SK-N-SH treated with all-trans-retinoic acid at 6 μM for 48 hours (cell line): ENCODE measurements around the gene JAKMIP1.

ENCODE experiments used
- ATAC-seq: fragments of 200-7000 bp; cut with Tn5 transposase; 3 replicates; pipeline ENCODE4 v1.9.1; 2020; ENCODE audit warnings: mild to moderate bottlenecking, moderate library complexity
- ARNTL ChIP-seq: fragments of 450-650 bp; formaldehyde crosslinking; IDR thresholded peaks from 2 replicates; pipeline ENCODE4 v1.5.0; 2020; ENCODE audit warnings: low read depth, mild to moderate bottlenecking, moderate library complexity, borderline replicate concordance
- BACH2 ChIP-seq: fragments of 250-450 bp; sonication (Bioruptor Pico); IDR thresholded peaks from 2 replicates; pipeline ENCODE4 v1.9.0; 2021; ENCODE audit warnings: mild to moderate bottlenecking, borderline replicate concordance
- CSDC2 ChIP-seq: fragments of 250-450 bp; sonication (Bioruptor Pico); IDR thresholded peaks from 2 replicates; pipeline ENCODE4 v1.5.0; 2020; ENCODE audit warnings: mild to moderate bottlenecking, moderate library complexity
- ESRRG ChIP-seq: fragments of 250-450 bp; sonication (Bioruptor Pico); IDR thresholded peaks from 2 replicates; pipeline ENCODE4 v1.6.1; 2021; ENCODE audit warnings: mild to moderate bottlenecking
- GLIS3 ChIP-seq: fragments of 250-450 bp; sonication (Bioruptor Pico); IDR thresholded peaks from 2 replicates; pipeline ENCODE4 v1.5.0; 2020; ENCODE audit warnings: mild to moderate bottlenecking, moderate library complexity
- ISL1 ChIP-seq: fragments of 250-450 bp; sonication (Bioruptor Pico); IDR thresholded peaks from 2 replicates; pipeline ENCODE4 v2.1.2; 2022; ENCODE audit warnings: mild to moderate bottlenecking, moderate library complexity
- OSR1 ChIP-seq: fragments of 250-450 bp; sonication (Bioruptor Pico); IDR thresholded peaks from 2 replicates; pipeline ENCODE4 v1.8.0; 2022; ENCODE audit warnings: moderate library complexity, mild to moderate bottlenecking, inconsistent platforms
- PATZ1 ChIP-seq: fragments of 250-450 bp; sonication (Bioruptor Pico); IDR thresholded peaks from 2 replicates; pipeline ENCODE4 v1.8.0; 2020; ENCODE audit warnings: mild to moderate bottlenecking, moderate library complexity, borderline replicate concordance
- POU6F1 ChIP-seq: fragments of 250-450 bp; sonication (Bioruptor Pico); IDR thresholded peaks from 2 replicates; pipeline ENCODE4 v1.8.0; 2021; ENCODE audit warnings: low read depth, mild to moderate bottlenecking, moderate library complexity, borderline replicate concordance
- PPARA ChIP-seq: fragments of 250-450 bp; sonication (Bioruptor Pico); IDR thresholded peaks from 2 replicates; pipeline ENCODE4 v1.5.0; 2020; ENCODE audit warnings: mild to moderate bottlenecking, borderline replicate concordance
- RARB ChIP-seq: fragments of 250-450 bp; sonication (Bioruptor Pico); IDR thresholded peaks from 2 replicates; pipeline ENCODE4 v1.8.0; 2021; ENCODE audit warnings: mild to moderate bottlenecking, moderate library complexity
- SNAI2 ChIP-seq: fragments of 250-450 bp; sonication (Bioruptor Pico); IDR thresholded peaks from 2 replicates; pipeline ENCODE4 v1.5.0; 2020; ENCODE audit warnings: mild to moderate bottlenecking, moderate library complexity
- TCF4 ChIP-seq: fragments of 250-450 bp; sonication (Bioruptor Pico); IDR thresholded peaks from 2 replicates; pipeline ENCODE4 v1.8.0; 2021; ENCODE audit warnings: mild to moderate bottlenecking, moderate library complexity, borderline replicate concordance
- TOX ChIP-seq: fragments of 250-450 bp; sonication (Bioruptor Pico); IDR thresholded peaks from 2 replicates; pipeline ENCODE4 v1.8.0; 2021; ENCODE audit warnings: mild to moderate bottlenecking, moderate library complexity, borderline replicate concordance
- TSHZ2 ChIP-seq: fragments of 250-450 bp; sonication (Bioruptor Pico); IDR thresholded peaks from 2 replicates; pipeline ENCODE4 v1.5.0; 2020; ENCODE audit warnings: mild to moderate bottlenecking, moderate library complexity
- ZC3H10 ChIP-seq: fragments of 250-450 bp; sonication (Bioruptor Pico); IDR thresholded peaks from 2 replicates; pipeline ENCODE4 v1.5.1; 2021; ENCODE audit warnings: mild to moderate bottlenecking, moderate library complexity
- ZFP3 ChIP-seq: fragments of 250-450 bp; sonication (Bioruptor Pico); IDR thresholded peaks from 2 replicates; pipeline ENCODE4 v1.5.0; 2020; ENCODE audit warnings: mild to moderate bottlenecking, moderate library complexity
- ZFP30 ChIP-seq: fragments of 450-650 bp; formaldehyde crosslinking; IDR thresholded peaks from 2 replicates; pipeline ENCODE4 v1.5.0; 2022; ENCODE audit warnings: mild to moderate bottlenecking, moderate library complexity
- ZNF565 ChIP-seq: fragments of 450-650 bp; formaldehyde crosslinking; conservative IDR thresholded peaks from 2 replicates; pipeline ENCODE4 v1.5.0; 2020; ENCODE audit warnings: low read depth, mild to moderate bottlenecking, moderate library complexity
- ZNF70 ChIP-seq: fragments of 450-650 bp; formaldehyde crosslinking; IDR thresholded peaks from 2 replicates; pipeline ENCODE4 v1.5.0; 2020; ENCODE audit warnings: mild to moderate bottlenecking, moderate library complexity
- ZNF8 ChIP-seq: fragments of 450-650 bp; formaldehyde crosslinking; IDR thresholded peaks from 2 replicates; pipeline ENCODE4 v1.5.0; 2020; ENCODE audit warnings: mild to moderate bottlenecking, moderate library complexity
- TF ChIP-seq, protein P1 (sequence below): fragments of 250-450 bp; sonication (Bioruptor Pico); IDR thresholded peaks from 2 replicates; pipeline ENCODE4 v1.5.1; 2021; ENCODE audit warnings: mild to moderate bottlenecking, moderate library complexity
- TF ChIP-seq, protein P2 (sequence below): fragments of 250-450 bp; sonication (Bioruptor Pico); IDR thresholded peaks from 2 replicates; pipeline ENCODE4 v1.5.1; 2020; ENCODE audit warnings: low read depth, mild to moderate bottlenecking, moderate library complexity

JAKMIP1 gene

GRCh38 chr4:6142935-6143602, 57.3 kb downstream of the JAKMIP1 start:
- ATAC-seq = no peak
- no peak for TF ChIP-seq ZNF565 (CRISPR knock-in tag)
- TF ChIP-seq, protein P1, sequence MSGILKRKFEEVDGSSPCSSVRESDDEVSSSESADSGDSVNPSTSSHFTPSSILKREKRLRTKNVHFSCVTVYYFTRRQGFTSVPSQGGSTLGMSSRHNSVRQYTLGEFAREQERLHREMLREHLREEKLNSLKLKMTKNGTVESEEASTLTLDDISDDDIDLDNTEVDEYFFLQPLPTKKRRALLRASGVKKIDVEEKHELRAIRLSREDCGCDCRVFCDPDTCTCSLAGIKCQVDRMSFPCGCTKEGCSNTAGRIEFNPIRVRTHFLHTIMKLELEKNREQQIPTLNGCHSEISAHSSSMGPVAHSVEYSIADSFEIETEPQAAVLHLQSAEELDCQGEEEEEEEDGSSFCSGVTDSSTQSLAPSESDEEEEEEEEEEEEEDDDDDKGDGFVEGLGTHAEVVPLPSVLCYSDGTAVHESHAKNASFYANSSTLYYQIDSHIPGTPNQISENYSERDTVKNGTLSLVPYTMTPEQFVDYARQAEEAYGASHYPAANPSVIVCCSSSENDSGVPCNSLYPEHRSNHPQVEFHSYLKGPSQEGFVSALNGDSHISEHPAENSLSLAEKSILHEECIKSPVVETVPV (CRISPR knock-in tag) = no peak
- TF ChIP-seq CSDC2 (CRISPR knock-in tag) = no peak
- no peak for TF ChIP-seq PATZ1 (CRISPR knock-in tag)
- TF ChIP-seq ZFP30 (CRISPR knock-in tag) = no peak
- no peak for TF ChIP-seq ZFP3
- TF ChIP-seq TCF4 (CRISPR knock-in tag) = no peak
- TF ChIP-seq, protein P2, sequence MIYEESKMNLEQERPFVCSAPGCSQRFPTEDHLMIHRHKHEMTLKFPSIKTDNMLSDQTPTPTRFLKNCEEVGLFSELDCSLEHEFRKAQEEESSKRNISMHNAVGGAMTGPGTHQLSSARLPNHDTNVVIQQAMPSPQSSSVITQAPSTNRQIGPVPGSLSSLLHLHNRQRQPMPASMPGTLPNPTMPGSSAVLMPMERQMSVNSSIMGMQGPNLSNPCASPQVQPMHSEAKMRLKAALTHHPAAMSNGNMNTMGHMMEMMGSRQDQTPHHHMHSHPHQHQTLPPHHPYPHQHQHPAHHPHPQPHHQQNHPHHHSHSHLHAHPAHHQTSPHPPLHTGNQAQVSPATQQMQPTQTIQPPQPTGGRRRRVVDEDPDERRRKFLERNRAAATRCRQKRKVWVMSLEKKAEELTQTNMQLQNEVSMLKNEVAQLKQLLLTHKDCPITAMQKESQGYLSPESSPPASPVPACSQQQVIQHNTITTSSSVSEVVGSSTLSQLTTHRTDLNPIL (CRISPR knock-in tag) = no peak
- no peak for TF ChIP-seq POU6F1 (CRISPR knock-in tag)
- no peak for TF ChIP-seq TOX (CRISPR knock-in tag)
- no peak for TF ChIP-seq ZC3H10 (CRISPR knock-in tag)
- no peak for TF ChIP-seq TSHZ2 (CRISPR knock-in tag)
- no peak for TF ChIP-seq ESRRG (CRISPR knock-in tag)
- TF ChIP-seq ISL1 = no peak
- no peak for TF ChIP-seq OSR1 (CRISPR knock-in tag)
- TF ChIP-seq SNAI2 (CRISPR knock-in tag) = no peak
- no peak for TF ChIP-seq PPARA (CRISPR knock-in tag)
- TF ChIP-seq ZNF70 (CRISPR knock-in tag) = no peak

GRCh38 chr4:6142511-6142910, 57.8 kb downstream of the JAKMIP1 start:
- ATAC-seq = no peak
- TF ChIP-seq ZNF70 (CRISPR knock-in tag) (no peak), ZNF565 (CRISPR knock-in tag) (no peak), ZNF8 (CRISPR knock-in tag) (no peak), BACH2 (CRISPR knock-in tag) (no peak), GLIS3 (CRISPR knock-in tag) (no peak), SNAI2 (CRISPR knock-in tag) (no peak), ISL1 (no peak), ZFP3 (no peak), ARNTL (CRISPR knock-in tag) (no peak), ESRRG (CRISPR knock-in tag) (no peak), TCF4 (CRISPR knock-in tag) (no peak), ZFP30 (CRISPR knock-in tag) (no peak), PPARA (CRISPR knock-in tag) (no peak), ZC3H10 (CRISPR knock-in tag) (no peak), CSDC2 (CRISPR knock-in tag) (no peak), RARB (CRISPR knock-in tag) (no peak)
- TF ChIP-seq, protein P1 (CRISPR knock-in tag) = no peak
- TF ChIP-seq, protein P2 (CRISPR knock-in tag) = no peak
- TF ChIP-seq, all 23 proteins: peak for 0
